HG03558 (cell line): ENCODE measurements around the gene ISCU.
"Not testable (repeated sequence)": the region's sequence is repeated elsewhere in the genome, so short reads cannot be mapped to it uniquely, and the experiment has no call there.

ENCODE experiments used
- ATAC-seq: cut with Tn5 transposase; IDR thresholded peaks from one replicate; pipeline ENCODE4 v1.9.1; 2021; ENCODE audit warnings: moderate number of reproducible peaks; ENCODE audit not compliant: unreplicated experiment; ENCODE audit errors: extremely low read depth

ISCU gene

DNA sequence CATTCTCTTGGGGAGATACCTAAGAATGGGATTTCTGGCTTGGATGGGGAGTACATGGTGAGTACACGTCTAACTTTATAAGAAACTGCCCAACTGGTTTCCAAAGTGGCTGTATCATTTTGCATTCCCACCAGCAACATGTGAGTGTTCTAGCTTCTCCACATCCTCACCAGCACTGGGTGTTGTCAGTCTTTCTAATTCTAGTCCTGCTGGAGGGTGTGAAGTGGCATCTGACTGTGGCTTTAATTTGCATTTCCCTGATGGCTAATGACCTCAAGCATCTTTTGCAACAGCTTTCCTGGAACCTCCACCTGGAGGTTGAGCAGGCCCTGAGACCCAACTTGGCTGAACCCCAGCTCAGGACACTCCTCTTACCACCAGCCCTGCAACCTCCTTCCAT, 53.5 kb downstream of the ISCU start:
- ATAC-seq, result no peak

DNA sequence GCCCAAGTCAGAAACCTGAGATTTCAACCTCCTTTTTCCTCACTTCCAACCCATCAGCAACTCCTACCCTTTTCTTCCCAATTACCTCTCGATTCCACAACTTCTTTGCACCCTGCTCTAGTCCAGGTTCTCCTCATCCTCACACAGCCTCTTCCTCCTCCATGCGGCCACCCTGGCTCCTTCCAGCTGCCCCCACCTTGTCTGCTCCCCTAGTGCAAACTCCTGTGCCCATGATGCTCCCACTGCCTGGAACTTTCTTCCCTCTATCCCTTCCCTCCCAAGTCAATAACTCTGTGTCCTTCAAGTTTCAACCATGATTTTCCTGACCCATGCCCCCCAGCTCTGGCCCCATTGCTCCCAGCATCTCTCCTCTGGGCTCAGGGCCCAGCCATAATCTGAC, 54.0 kb downstream of the ISCU start:
- no peak for ATAC-seq

DNA sequence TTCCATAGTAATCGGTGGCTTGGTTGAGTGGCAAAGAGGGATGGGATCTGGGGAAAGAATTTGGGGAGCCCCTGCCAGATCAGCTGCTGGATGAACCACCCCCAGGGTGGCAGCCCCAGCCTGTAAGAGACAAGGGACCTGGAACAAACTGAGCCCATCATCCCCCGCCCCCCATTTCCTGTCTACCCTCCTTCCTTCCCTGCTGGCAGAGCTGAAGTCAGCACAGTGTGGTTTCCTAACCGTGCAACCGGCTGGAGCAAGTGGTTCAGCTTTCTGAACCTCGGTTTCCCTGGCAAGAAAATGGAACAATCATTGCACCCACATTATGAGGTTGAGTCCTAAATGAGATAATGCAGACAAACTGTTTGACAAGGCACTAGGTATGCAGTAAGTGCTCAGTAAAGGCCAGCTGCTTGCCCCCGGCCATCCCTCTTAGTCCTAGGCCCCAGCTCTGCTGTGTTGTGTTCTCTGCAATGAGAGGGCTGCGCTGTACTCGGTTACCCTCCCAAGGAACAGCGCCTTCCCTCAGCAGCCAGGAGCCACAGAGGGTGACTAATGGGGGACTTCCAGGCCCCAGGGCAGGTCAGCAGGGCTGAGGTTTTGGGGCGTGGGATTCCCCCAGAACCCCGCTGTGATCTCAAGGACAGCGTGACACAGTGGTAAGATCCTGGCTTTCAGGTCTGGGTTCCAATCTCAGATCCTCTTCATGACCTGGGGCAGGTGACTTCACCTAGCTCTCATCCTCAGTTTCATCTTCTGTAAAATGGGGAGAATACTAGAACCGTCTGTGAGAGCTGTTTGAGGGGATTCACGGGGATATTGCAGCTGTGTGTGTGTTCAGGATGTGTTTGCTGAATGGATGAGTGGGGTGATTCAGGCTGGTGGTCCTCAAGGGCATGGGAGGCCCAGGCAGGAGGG, 54.8 kb downstream of the ISCU start:
- ATAC-seq, result peak; percentile 60

DNA sequence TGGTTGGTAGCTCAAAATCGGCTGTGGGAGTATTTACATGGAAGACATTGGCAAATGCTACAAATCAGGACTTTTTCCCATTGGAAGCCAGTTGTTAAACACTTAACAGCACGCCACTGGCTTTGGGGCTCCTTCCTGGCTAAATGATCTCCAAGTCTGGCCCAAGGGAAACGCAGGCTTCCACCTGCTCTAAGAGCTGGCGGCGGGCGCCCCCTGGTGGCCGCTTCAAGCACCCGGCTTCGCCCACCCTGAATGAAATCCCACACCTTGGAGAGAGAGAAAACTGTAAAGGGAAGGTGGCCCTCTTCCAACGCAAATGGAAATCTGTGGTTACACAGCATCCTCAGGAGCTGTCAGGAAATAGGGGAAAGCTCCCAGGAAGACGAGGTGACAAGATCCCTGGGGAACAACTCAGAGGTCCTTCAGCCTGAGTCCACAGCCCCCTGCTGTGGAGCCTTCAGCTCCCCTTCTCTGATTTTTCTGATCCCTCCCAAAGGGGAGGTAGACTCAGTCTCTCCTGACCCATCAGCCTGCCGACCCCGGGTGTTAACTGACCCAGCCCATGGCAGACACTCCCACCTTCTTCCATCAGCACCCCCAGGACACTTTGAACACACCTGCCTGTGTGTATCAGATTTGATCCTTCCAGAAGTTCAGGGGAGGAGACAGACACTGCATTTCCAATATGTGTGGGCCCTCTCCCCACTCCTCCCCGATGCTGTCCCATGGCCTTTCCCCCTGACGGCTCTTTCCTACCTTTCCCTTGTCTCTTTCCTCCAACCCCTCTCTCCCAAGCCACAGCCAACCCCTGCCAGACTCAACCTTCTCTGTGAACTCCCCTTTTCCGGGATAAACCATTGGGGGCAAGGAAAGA, 55.9 kb downstream of the ISCU start:
- ATAC-seq, result no peak

DNA sequence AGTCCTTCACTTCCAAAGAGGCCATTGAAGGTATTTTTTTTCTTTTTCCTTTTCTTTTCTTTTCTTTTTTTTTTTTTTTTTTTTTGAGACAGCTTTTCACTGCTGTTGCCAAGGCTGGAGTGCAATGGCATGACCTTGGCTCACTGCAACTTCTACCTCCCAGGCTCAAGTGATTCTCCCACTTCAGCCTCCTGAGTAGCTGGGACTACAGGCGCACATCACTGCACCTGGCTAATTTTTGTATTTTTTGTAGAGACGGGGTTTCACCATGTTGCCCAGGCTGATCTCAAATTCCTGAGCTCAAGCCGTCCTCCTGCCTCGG, 56.5 kb downstream of the ISCU start:
- ATAC-seq, result not testable (repeated sequence)
